ENCODE data around the gene TJP1. TPM values are rescaled to one million over a fixed set of nuclear protein-coding genes. Genes with fewer than 3 reads are reported as not detected.

TJP1 gene
- total RNA-seq, 1 donor from 2014 or later, result 172 TPM

- H3K4me3 Mint-ChIP-seq (ENCODE audit: low read depth), result no peak overlapping the region
- H3K27ac Mint-ChIP-seq, result no peak overlapping the region
- H3K36me3 Mint-ChIP-seq (ENCODE audit: insufficient read depth), result peaks cover 2% of the 10 kb centered on the region
- H3K27me3 Mint-ChIP-seq, result peaks cover 4% of the 10 kb centered on the region
- TF ChIP-seq CTCF (IDR thresholded peaks at IDR 0.05; ENCODE audit: unreplicated experiment), result no peak
- peaks cover under 1% of the 10 kb centered on the region for H3K4me1 Mint-ChIP-seq (ENCODE audit: low read depth)
- no peak for DNase-seq (ENCODE audit: low spot score, unreplicated experiment)
- no peaks in the 10 kb centered on the region for H3K9me3 Mint-ChIP-seq (ENCODE audit: low read depth)
Observed at GRCh38 chr15:29680465-29681165, 141.7 kb downstream of the TJP1 start.

GRCh38 chr15:29678504-29679034, 143.7 kb downstream of the TJP1 start:
- H3K27ac Mint-ChIP-seq, result no peak overlapping the region
- no peak for DNase-seq (ENCODE audit: low spot score, unreplicated experiment)
- H3K36me3 Mint-ChIP-seq (ENCODE audit: insufficient read depth), result peaks cover 2% of the 10 kb centered on the region
- no peak overlapping the region for H3K4me3 Mint-ChIP-seq (ENCODE audit: low read depth)
- H3K27me3 Mint-ChIP-seq, result peaks cover 7% of the 10 kb centered on the region
- no peaks in the 10 kb centered on the region for H3K9me3 Mint-ChIP-seq (ENCODE audit: low read depth)
- H3K4me1 Mint-ChIP-seq (ENCODE audit: low read depth), result peaks cover 3% of the 10 kb centered on the region
- no peak for TF ChIP-seq CTCF (IDR thresholded peaks at IDR 0.05; ENCODE audit: unreplicated experiment)

- Mint-ChIP-seq H3K27ac (no peak overlapping the region), H3K9me3 (ENCODE audit: low read depth) (no peaks in the 10 kb centered on the region), H3K4me3 (ENCODE audit: low read depth) (no peak overlapping the region), H3K4me1 (ENCODE audit: low read depth) (peaks cover 3% of the 10 kb centered on the region), H3K27me3 (peaks cover 7% of the 10 kb centered on the region), H3K36me3 (ENCODE audit: insufficient read depth) (peaks cover 2% of the 10 kb centered on the region)
- no peak for DNase-seq (ENCODE audit: low spot score, unreplicated experiment)
- TF ChIP-seq CTCF (IDR thresholded peaks at IDR 0.05; ENCODE audit: unreplicated experiment), result no peak
Observed at GRCh38 chr15:29677871-29678461, 144.3 kb downstream of the TJP1 start.

GRCh38 chr15:29677455-29677854, 144.8 kb downstream of the TJP1 start:
- H3K27ac Mint-ChIP-seq, result no peak overlapping the region

More at GRCh38 chr15:29677455-29677854, 144.8 kb downstream of the TJP1 start:
- Mint-ChIP-seq H3K36me3 (ENCODE audit: insufficient read depth) (peaks cover 2% of the 10 kb centered on the region), H3K9me3 (ENCODE audit: low read depth) (no peaks in the 10 kb centered on the region), H3K4me1 (ENCODE audit: low read depth) (peaks cover 3% of the 10 kb centered on the region), H3K27me3 (peaks cover 7% of the 10 kb centered on the region), H3K4me3 (ENCODE audit: low read depth) (no peak overlapping the region)
- no peak for TF ChIP-seq CTCF (IDR thresholded peaks at IDR 0.05; ENCODE audit: unreplicated experiment)
- no peak for DNase-seq (ENCODE audit: low spot score, unreplicated experiment)
